Right ventricle myocardium inferior (tissue), 1 donor: ENCODE data around the gene PAX3. TPM values are rescaled to one million over a fixed set of nuclear protein-coding genes. Genes with fewer than 3 reads are reported as not detected.

ENCODE experiments used
- ATAC-seq: fragments of 200-7000 bp; cut with Tn5 transposase; one replicate; pipeline ENCODE4 v1.9.1; 2020; ENCODE audit warnings: mild to moderate bottlenecking, moderate library complexity
- DNase-seq: peaks from one replicate; pipeline ENCODE4 v3.0.0; 2021; ENCODE audit errors: missing footprints
- intact Hi-C: fragments of 100-400 bp; cut with DNase I; formaldehyde crosslinking; loops from one replicate; pipeline ENCODE4 v1.11.0; 2022
- total RNA-seq: library from RNA; stranded (reverse); fragmentation: NEBNext Ultra II Directional; extraction: Animal tissue kit (Norgen Biotek cat#: 25700); gene quantifications from one replicate; pipeline ENCODE4 v1.2.1, GENCODE V29; 2021
- donor health status: DM: no; HTN: yes; CAD: no; lungs with severe emphysema.

PAX3 gene
- total RNA-seq, 1 donor from 2014 or later, result not detected

GRCh38 chr2:222288590-222289277 lies 10.1 kb downstream of the PAX3 start:
- intact Hi-C loops, result no loop called here
- ATAC-seq (no peak), DNase-seq (no peak)

- intact Hi-C loops, result no loop called here
- DNase-seq (no peak), ATAC-seq (no peak)
Measured at GRCh38 chr2:222287862-222288479, 10.8 kb downstream of the PAX3 start.

- ATAC-seq, result no peak
- intact Hi-C loops, result no loop called here
- no peak for DNase-seq
Measured at GRCh38 chr2:222284466-222284865, 14.3 kb downstream of the PAX3 start.

- intact Hi-C loops, result no loop called here
- DNase-seq (no peak), ATAC-seq (peak; percentile 26)
Measured at GRCh38 chr2:222283634-222284033, 15.2 kb downstream of the PAX3 start.

- intact Hi-C loops, result no loop called here
- DNase-seq, result no peak
- no peak for ATAC-seq
Measured at GRCh38 chr2:222281506-222281905, 17.3 kb downstream of the PAX3 start.

- DNase-seq (no peak), ATAC-seq (no peak)
- intact Hi-C loops, result no loop called here
Measured at GRCh38 chr2:222280795-222281194, 18.0 kb downstream of the PAX3 start.

GRCh38 chr2:222272446-222273015 lies 26.3 kb downstream of the PAX3 start:
- intact Hi-C loops, result no loop called here
- DNase-seq, result no peak
- no peak for ATAC-seq

GRCh38 chr2:222271854-222272253 lies 26.9 kb downstream of the PAX3 start:
- intact Hi-C loops, result no loop called here
- DNase-seq (no peak), ATAC-seq (no peak)

GRCh38 chr2:222270396-222270795 lies 28.4 kb downstream of the PAX3 start:
- intact Hi-C loops, result no loop called here
- ATAC-seq, result no peak
- DNase-seq, result no peak

- DNase-seq, result no peak
- intact Hi-C loops, result no loop called here
- no peak for ATAC-seq
Measured at GRCh38 chr2:222269132-222269531, 29.7 kb downstream of the PAX3 start.

- intact Hi-C loops, result no loop called here
- no peak for DNase-seq
- no peak for ATAC-seq
Measured at GRCh38 chr2:222268311-222268990, 30.3 kb downstream of the PAX3 start.

GRCh38 chr2:222264791-222265320 lies 33.9 kb downstream of the PAX3 start:
- intact Hi-C loops, result no loop called here
- no peak for DNase-seq
- ATAC-seq, result no peak

GRCh38 chr2:222261504-222261903 lies 37.3 kb downstream of the PAX3 start:
- ATAC-seq (no peak), DNase-seq (no peak)
- intact Hi-C loops, result no loop called here

- ATAC-seq, result no peak
Measured at GRCh38 chr2:222257645-222258044, 41.2 kb downstream of the PAX3 start.

GRCh38 chr2:222256250-222256649 lies 42.5 kb downstream of the PAX3 start:
- intact Hi-C loops, result no loop called here
- DNase-seq, result no peak
- ATAC-seq, result no peak

More at GRCh38 chr2:222257645-222258044, 41.2 kb downstream of the PAX3 start:
- intact Hi-C loops, result no loop called here
- no peak for DNase-seq

- intact Hi-C loops, result no loop called here
- no peak for ATAC-seq
- DNase-seq, result no peak
Measured at GRCh38 chr2:222255090-222255489, 43.7 kb downstream of the PAX3 start.

- intact Hi-C loops, result no loop called here
- no peak for ATAC-seq
Measured at GRCh38 chr2:222250313-222250712, 48.5 kb downstream of the PAX3 start.

GRCh38 chr2:222249444-222249843 lies 49.4 kb downstream of the PAX3 start:
- intact Hi-C loops, result no loop called here
- ATAC-seq (no peak), DNase-seq (no peak)

More at GRCh38 chr2:222250313-222250712, 48.5 kb downstream of the PAX3 start:
- DNase-seq, result no peak

GRCh38 chr2:222248818-222249217 lies 50.0 kb downstream of the PAX3 start:
- intact Hi-C loops, result no loop called here
- DNase-seq (no peak), ATAC-seq (no peak)

- ATAC-seq (no peak), DNase-seq (no peak)
- intact Hi-C loops, result no loop called here
Measured at GRCh38 chr2:222248256-222248655, 50.5 kb downstream of the PAX3 start.
